NCI-H128 (cell line): ENCODE results near the gene CD52.
A peak's percentile ranks its signal among the peaks of the same experiment; 100 is the strongest.

Experiments used
- DNase-seq: peaks from one replicate; lab custom pipeline; 2025; ENCODE audit not compliant: unreplicated experiment; lab: John Stamatoyannopoulos, UW

CD52 gene

DNA sequence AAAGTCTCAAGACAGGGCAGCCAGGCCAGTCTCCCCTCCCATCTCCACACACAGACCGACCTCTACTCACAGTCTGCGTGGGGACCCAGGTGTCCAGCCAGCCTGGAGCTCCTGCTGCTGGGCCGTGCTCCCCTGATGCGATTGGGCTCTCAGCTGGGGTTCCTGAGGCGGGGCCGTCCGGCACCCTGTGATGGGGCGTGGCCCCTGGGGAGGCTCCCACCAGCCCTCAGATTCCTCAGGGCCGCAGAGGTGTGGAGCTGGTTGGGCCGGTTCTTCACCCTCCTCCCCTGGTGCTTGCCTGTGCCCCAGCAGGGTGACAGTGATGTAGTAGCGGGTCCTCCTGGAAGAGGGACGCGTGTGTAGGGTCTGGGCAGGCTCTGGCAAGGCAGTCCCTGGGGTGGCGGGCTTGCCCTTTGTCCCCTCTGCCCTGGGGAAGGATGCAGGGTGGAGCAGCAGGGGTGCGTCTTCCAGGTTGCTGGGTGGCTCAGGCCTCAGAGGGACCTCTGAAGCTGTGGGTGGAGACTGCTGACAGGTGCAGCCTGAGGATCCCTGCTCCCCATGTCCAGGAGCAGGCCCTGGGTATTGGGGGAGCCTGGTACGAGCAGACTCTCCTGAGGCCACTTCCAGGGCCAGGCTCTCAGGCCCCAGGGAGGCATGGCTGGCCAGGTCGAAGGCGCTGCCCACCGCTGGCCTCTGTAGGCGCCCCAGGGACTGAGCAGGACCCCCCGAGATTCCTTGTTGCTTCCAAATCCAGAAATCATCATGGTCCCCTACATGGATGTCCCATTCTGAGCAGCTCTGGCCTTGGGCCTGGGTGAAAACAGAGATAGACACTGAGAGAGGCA lies 36.4 kb downstream of the CD52 start, which contains the start of gene CRYBG2:
Gene CRYBG2 (minus strand): TSS at position 155 of the 845 bp plus-strand sequence. CDS start 7,473 bp downstream, outside the sequence.
- no peak for DNase-seq

DNA sequence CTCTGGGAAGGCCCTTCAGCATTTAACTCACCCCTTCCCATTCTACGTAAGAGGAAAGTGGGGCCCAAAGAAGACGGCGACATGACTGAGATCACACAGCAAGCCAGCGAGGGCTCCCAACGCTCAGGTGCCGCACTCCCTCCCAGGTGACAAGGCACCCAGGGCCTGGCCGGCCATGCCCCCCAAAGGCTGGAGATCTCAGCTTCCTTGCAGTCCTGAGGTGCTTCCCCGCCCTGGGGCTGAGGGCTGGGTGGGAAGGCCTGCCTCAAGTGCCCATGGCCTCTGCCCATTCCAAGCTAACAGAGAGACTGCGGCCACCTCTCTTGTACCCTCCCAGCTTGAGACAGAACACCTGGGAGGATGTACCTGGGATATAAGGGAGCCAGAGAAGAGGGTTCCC lies 37.2 kb downstream of the CD52 start:
- DNase-seq = no peak

DNA sequence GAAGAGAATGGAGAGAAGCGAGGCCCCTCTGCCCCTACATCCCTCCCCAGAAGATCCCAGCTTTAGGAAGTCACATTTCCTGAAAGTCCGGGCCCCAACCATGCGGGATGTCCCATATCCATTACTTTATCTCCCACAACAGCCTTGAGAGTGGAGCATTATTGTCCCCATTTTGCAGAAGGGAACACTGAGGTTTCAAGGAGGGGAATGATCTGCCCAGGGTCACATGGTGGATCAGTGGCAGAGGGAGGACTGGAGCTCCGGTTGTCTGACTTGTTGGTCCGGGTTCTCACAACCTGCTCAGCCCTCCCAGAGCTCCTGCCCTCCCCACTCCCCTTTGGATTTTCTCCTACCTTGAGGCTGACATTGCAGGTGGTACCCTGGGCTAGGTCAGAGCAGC lies 38.3 kb downstream of the CD52 start:
- DNase-seq = no peak

DNA sequence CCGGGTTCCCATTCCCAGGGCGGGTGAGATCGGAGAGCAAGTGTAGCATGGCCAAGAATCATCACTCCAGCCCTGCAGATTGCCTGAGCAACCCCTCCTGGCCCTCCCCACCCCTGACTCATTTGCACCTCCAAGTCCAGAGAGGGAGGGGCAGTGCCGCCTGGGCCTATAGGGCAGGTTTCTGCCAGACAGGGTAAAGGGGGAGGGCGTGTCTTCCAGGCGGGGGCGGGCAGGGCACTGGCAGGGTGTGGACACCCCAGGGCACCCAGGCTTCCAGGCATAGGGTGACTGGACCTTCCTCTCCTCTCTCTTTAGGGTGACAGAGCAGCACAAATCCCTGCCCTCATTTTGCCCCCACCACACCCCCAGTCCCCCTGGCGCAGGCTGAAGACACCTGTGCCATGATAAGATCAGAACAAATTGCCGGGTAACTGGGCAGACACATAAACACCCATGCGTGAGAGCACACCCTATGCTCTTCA lies 39.4 kb downstream of the CD52 start:
- no peak for DNase-seq

DNA sequence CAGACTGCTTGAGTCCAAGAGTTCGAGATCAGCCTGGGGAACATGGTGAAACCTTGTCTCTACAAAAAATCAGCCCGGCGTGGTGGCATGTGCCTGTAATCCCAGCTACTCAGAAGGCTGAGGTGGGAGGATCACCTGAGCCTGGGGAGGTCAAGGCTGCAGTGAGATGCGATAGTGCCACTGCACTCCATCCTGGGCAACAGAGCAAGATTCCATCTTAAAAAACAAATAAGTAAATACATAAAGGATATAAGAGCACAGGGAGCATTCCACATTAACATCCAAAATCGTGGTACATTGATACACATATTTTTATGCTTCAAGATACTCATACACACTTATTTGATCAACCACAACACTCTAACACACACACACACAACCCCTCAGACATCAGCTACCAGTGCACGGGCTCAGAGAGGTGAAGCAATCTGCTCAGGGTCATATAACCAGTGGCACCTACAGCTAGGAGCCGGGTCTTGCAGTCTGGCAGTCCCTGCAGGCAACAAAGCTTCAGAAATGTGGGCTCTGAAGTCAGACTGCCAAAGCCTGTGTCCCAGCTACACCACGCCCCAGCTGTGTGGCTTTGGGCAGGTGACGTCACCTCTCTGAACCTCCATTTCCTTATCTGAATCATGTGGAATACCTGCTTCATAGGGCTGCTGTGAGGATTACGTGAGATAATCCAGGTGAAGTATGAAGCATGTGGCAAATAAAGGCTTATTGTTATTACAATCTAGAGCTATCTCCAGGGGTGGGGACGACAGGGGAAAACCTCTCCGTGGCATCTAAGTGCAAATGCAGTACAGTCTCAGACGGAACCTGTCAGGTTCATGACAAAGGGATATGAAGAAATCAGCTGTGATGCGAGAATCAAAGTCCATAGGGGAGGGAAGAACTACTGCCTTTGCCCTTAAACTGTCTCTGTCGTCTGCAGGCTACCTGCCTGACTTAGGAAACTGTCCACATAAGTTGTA lies 40.9 kb downstream of the CD52 start:
- no peak for DNase-seq

DNA sequence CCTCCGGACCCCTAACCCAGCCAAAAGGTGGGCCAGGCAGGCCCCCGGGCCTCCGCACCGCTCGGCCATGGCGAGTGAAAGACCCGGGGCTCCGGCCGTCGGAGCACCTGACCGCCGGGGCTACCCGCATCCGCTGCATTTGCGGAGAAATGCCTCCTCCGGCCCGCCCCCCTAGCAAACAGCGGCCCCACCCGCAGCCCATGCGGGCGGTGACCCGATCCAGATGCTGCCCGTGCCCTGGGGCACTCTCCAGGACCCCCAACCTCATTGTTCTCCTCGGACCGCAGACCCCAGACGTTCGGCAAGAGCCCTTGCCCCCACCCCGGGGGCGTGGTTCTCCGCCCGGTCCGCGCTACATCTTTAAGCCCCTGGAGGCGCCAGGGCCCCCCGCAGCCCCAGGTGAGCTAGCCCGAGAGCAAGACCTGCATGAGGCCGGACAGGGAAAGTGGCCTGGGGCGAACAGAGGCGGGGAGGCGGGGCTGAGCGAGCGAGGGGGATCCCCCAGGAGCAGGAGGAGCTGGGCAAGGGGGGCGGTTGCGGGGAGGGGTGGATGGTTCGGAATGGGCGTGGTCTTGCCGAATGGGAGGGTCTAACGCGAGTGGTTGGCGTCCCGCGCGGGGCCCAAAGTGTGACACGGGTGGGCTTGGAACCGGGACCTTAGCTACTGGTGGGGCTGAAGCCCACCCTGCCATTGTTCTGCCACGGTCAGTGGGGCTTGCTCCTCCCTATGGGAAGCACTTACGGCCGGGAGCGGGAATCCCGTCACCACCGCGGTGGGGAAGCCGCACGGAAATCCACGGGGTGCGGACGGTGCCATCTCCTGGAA lies 42.4 kb downstream of the CD52 start:
- DNase-seq = no peak

DNA sequence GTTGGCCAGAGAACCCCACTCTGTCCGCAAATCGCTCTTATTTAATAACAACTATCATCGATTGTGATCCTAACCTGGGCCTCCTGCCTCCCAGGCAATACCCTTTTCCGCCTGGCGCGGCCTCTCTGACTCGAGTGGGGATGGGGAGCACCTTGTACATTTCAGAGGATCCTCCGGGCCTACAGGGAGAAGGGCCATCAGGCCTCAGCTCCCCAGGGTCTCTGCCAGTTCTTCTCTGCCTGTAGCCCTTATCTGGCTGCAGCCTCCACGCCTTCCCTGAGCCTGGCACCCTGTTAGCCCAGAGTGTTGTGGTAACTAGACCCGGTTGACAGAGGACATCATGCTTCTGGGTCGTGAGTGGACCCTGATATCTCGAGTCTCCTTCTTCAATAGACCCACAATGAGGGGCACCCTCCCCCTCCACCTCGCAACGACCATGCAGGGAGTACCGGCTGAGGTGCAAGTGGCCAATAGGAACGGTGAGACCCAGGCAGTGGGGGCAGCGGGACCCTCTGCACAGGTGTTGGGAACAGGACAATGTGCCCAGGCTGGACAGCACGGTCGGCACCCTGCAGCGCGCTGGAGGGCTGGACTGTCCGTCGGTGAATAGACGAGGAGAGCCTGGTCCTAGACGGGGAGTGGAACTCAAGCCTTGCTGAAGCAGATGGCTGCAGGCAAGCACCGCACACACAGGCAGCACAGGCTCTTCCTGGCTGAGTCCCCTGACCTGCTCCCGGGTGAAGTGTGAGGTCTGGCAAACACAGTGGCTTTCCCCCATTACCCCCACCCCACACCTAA lies 43.2 kb downstream of the CD52 start:
- no peak for DNase-seq

DNA sequence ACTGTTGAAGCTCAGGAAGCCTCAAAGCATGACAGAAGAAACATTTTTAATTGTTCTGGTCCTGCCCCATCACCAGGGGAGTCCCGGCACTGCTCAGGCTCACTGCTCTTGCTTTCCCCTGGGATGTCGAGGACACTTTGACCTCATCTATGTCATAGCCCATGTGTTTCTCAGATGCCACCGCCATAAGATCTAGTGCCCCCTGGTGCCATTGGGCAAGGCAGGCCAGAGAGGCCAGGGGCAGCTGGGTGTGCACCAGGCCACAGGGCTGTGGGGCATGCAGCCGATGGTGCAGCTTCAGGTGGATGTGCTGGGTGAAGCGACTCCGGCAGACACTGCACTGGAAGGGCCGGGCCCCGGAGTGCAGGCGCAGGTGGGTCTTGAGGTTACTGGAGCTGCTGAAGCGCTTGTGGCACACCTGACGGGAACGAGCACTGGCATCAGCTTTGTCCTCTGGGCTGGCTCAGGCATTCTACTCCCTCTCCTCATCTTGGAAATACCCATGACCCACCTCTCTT lies 43.9 kb downstream of the CD52 start:
- DNase-seq = no peak

DNA sequence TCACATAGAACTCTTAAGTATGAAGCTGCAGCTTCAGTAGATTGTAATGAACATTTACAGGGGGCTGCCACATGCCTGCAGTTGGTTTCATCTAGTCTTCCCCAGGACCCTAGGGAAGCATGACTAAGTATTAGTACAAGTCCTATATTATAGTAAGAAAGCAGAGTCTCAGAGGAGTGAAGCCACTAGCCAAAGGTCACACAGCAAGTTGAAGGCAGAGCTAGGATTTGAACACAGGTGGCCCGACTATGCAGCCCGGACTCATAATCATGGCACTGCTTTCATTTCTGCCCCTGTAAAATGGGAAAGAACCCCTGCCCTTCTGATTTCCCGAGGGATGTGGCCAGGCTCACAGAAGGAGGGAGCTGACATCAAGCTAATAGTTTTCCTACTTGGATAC lies 44.6 kb downstream of the CD52 start:
- no peak for DNase-seq

DNA sequence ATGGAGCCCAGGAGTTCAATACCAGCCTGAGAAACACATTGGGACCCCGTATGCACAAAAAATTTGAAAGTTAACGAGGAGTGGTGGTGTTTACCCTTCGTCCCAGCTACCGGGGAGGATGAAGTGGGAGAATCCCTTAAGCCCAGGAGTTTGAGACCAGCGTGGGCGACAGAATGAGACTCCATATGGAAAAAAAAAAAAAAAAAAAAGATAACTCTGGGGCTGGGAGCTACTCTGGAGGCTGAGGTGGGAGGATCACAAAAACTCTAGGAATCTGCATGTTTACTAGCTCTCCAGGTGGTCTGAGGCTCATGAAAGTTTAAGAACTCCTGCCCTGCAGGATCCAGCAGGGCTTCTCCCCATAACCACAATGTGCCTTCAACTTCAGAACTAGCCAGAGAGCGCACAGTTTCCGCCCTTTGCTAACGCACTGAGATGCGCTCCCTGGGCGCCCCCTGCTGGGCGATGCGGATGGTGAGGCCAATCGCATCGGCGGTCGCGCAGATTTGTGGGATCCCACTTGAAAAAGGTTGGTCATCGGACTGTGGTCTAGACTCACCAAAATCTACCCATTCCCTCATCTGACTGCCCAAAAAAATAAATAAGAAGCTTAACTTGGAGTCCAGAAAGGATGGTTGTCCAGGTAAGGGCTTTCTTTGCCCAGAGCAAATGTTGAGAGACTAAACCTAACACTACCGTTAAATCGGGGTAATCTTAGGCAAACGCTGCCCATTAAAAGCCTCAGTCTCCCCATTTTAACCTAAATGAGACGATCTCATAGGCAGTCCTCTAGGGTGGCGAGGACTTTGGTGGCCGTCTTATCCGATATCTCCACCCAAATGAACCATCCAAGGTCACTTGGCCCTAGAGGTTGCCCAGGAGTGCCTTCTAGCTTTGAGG lies 46.0 kb downstream of the CD52 start:
- peak; percentile 35 for DNase-seq

DNA sequence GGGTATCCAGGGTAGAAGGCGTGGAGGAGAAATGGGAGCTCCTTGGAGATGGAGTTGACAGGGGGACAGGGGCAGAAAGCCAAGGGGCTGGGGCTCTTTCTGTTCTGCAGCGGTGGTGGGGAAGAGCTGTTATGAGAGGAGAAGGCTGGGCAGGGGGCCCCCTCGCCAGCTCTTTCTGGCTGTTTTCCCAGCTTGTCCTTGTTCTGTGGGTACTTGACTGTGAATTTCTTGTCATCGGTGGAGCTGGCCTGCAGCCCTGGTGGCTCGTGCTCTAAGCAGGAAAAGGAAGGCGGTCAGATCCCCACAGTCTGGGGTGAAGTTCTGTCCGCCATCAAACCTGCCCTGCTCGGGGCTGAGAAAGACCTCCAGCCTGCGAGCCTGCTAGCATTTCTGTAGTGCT lies 47.2 kb downstream of the CD52 start:
- DNase-seq = no peak

DNA sequence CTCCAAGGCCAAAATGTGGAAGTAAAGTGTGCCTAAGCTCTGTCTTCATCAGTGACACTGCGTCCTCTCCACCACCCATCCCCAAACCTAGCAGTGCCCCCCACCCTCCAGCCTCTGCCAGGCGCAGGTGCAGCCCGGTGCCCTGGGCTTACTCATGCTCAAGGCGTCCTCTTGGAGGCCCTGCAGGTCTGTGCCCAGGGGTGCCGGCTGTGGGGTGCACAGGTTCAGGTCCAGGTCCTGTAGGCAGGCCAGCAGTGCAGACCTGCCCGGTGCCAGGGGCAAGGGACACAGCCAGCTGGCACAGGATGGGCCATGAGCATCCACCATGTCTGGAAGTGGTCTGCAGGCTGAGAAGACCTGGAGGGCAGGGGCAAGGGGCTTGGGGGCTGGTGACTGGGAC lies 49.7 kb downstream of the CD52 start:
- DNase-seq = no peak

DNA sequence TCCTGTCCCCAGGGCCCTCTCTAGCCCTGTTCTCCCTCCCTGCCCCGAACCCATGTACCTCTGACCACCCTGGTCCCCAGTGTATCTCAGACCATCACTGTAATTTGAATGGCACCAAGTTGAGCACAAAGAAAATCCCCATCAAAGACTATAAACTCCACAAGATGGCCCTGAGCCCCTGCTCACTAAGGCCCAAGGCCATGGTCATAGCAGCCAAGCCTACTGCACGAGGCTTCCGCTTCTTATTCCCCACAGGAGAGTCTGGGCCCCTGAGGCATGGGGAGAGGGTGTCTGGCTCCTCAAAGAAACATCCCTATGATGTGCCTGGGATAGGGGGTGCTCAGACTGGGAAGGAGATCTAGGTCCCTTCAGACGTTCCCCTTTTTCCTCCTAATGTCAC lies 50.2 kb downstream of the CD52 start:
- DNase-seq = no peak

DNA sequence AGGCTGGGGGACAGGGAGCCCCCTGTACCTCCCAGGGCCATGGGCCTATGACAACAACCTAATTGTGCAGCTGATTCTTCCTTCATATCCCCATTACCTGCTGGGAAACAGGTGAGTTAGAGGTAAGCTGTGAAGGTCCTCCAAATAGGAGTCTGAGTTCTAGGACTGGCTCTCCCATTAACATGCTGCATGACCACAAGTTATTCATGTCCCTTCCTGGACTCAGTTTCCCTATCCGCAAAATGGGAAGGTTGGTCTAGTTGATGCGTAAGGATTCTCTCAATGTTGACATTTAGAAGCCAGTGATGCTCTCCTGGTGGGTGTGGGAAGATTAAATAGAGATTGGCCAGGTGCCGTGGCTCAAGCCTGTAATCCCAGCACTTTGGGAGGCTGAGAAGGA lies 50.7 kb downstream of the CD52 start:
- no peak for DNase-seq
